ENCODE results near the gene MSMP.

MSMP gene

DNA sequence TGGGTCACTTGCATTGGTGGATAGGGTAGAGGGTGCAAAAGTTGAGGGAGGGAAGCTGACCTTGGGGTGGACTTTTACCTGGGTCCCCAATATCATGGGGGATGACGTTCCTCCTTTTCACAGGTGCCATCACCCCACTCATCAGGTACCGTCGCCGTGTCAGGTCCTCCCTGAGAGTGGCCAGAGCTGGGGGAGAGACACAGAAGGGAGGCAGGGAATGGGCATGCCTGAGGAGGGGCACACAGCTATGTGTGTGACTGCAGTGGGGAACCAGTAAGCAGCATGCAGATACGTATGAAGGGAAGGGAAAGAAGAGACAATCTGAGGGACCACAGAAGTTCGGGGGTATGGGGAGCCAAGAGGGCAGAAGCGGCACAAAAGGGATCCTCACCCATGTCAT lies 15.2 kb downstream of the MSMP start:
- Histone ChIP-seq H4K12ac (ENCODE audit: low read depth, low read length) (no peak overlapping the region), H2BK120ac (ENCODE audit: insufficient read depth, low read length, poor library complexity) (no peak overlapping the region), H3K4me1 (ENCODE audit: control insufficient read depth in 1 of 2, insufficient read depth in 2 of 2, low read length in 2 of 2) (peaks cover 4 to 10% of the 10 kb centered on the region in 2 experiments), H4K91ac (ENCODE audit: low read depth, low read length) (no peak overlapping the region), H3K79me1 (ENCODE audit: low read length) (no peaks in the 10 kb centered on the region), H4K8ac (ENCODE audit: low read depth, low read length) (no peak overlapping the region), H3K14ac (ENCODE audit: low read length) (no peak overlapping the region), H3K4me2 (ENCODE audit: low read length) (no peak overlapping the region), H3K36me3 (ENCODE audit: control insufficient read depth in 1 of 2, insufficient read depth in 2 of 2, low read length in 2 of 2) (peaks cover 56 to 84% of the 10 kb centered on the region in 2 experiments), H3K4me3 (ENCODE audit: low read depth, low read length) (no peak overlapping the region), H3K9ac (ENCODE audit: low read length) (no peak overlapping the region), H3K27me3 (ENCODE audit: insufficient read depth, low read length) (no peaks in the 10 kb centered on the region), H2AK5ac (ENCODE audit: low read length) (no peak overlapping the region), H3K27ac (ENCODE audit: low read depth, low read length) (no peak overlapping the region), H2BK12ac (ENCODE audit: low read length) (no peak overlapping the region), H3K18ac (ENCODE audit: low read length) (no peak overlapping the region), H2AFZ (ENCODE audit: insufficient read depth, low read length, poor library complexity) (no peak overlapping the region), H2BK5ac (ENCODE audit: low read depth, low read length, poor library complexity) (no peak overlapping the region), H3K9me3 (ENCODE audit: insufficient read depth, low read depth, low read length) (peaks cover 1% of the 10 kb centered on the region), H3K4ac (ENCODE audit: low read depth, low read length) (no peak overlapping the region), H3K79me2 (ENCODE audit: control insufficient read depth, insufficient read depth, low read length, poor library complexity) (no peaks in the 10 kb centered on the region), H3K23ac (ENCODE audit: low read length) (no peak overlapping the region)
- no peak for DNase-seq
- no CpG with 5 or more reads among the region's 7 CpGs for WGBS (ENCODE audit: extremely low coverage, insufficient coverage, insufficient read length)

GRCh38 chr9:35738186-35738585 lies 15.9 kb downstream of the MSMP start:
- H3K79me1 ChIP-seq (ENCODE audit: low read length): no peaks in the 10 kb centered on the region
- H2AK5ac ChIP-seq (ENCODE audit: low read length): no peak overlapping the region
- no peak overlapping the region for H2BK120ac ChIP-seq (ENCODE audit: insufficient read depth, low read length, poor library complexity)
- no peak overlapping the region for H3K18ac ChIP-seq (ENCODE audit: low read length)
- no peak overlapping the region for H2AFZ ChIP-seq (ENCODE audit: insufficient read depth, low read length, poor library complexity)
- no peak overlapping the region for H2BK12ac ChIP-seq (ENCODE audit: low read length)
- H3K4ac ChIP-seq (ENCODE audit: low read depth, low read length): no peak overlapping the region
- no peak overlapping the region for H4K12ac ChIP-seq (ENCODE audit: low read depth, low read length)
- H3K4me2 ChIP-seq (ENCODE audit: low read length): no peak overlapping the region
- no peak overlapping the region for H3K9ac ChIP-seq (ENCODE audit: low read length)
- no peak for DNase-seq
- H4K91ac ChIP-seq (ENCODE audit: low read depth, low read length): no peak overlapping the region
- H3K4me3 ChIP-seq (ENCODE audit: low read depth, low read length): no peak overlapping the region
- H2BK5ac ChIP-seq (ENCODE audit: low read depth, low read length, poor library complexity): no peak overlapping the region
- H3K36me3 ChIP-seq (ENCODE audit: control insufficient read depth in 1 of 2, insufficient read depth in 2 of 2, low read length in 2 of 2): peaks cover 56 to 78% of the 10 kb centered on the region in 2 experiments
- no peak overlapping the region for H3K27ac ChIP-seq (ENCODE audit: low read depth, low read length)
- no peaks in the 10 kb centered on the region for H3K27me3 ChIP-seq (ENCODE audit: insufficient read depth, low read length)
- no peak overlapping the region for H3K23ac ChIP-seq (ENCODE audit: low read length)
- H3K4me1 ChIP-seq (ENCODE audit: control insufficient read depth in 1 of 2, insufficient read depth in 2 of 2, low read length in 2 of 2): peaks cover 1 to 5% of the 10 kb centered on the region in 2 experiments
- H3K9me3 ChIP-seq (ENCODE audit: insufficient read depth, low read depth, low read length): peaks cover 1% of the 10 kb centered on the region
- WGBS (ENCODE audit: extremely low coverage, insufficient coverage, insufficient read length): no CpG with 5 or more reads among the region's 4 CpGs
- H4K8ac ChIP-seq (ENCODE audit: low read depth, low read length): no peak overlapping the region
- no peak overlapping the region for H3K14ac ChIP-seq (ENCODE audit: low read length)
- H3K79me2 ChIP-seq (ENCODE audit: control insufficient read depth, insufficient read depth, low read length, poor library complexity): no peaks in the 10 kb centered on the region

GRCh38 chr9:35737143-35737542 lies 16.9 kb downstream of the MSMP start:
- Histone ChIP-seq H3K9ac (ENCODE audit: low read length) (no peak overlapping the region), H3K4me3 (ENCODE audit: low read depth, low read length) (no peak overlapping the region), H3K4ac (ENCODE audit: low read depth, low read length) (no peak overlapping the region), H4K91ac (ENCODE audit: low read depth, low read length) (no peak overlapping the region), H2AK5ac (ENCODE audit: low read length) (no peak overlapping the region), H3K27me3 (ENCODE audit: insufficient read depth, low read length) (no peaks in the 10 kb centered on the region), H3K4me2 (ENCODE audit: low read length) (no peak overlapping the region), H4K12ac (ENCODE audit: low read depth, low read length) (no peak overlapping the region), H3K18ac (ENCODE audit: low read length) (no peak overlapping the region), H2BK12ac (ENCODE audit: low read length) (no peak overlapping the region), H3K14ac (ENCODE audit: low read length) (no peak overlapping the region), H3K79me1 (ENCODE audit: low read length) (peaks cover 5% of the 10 kb centered on the region), H2AFZ (ENCODE audit: insufficient read depth, low read length, poor library complexity) (no peak overlapping the region), H2BK5ac (ENCODE audit: low read depth, low read length, poor library complexity) (no peak overlapping the region), H2BK120ac (ENCODE audit: insufficient read depth, low read length, poor library complexity) (no peak overlapping the region), H3K27ac (ENCODE audit: low read depth, low read length) (no peak overlapping the region), H4K8ac (ENCODE audit: low read depth, low read length) (no peak overlapping the region), H3K36me3 (ENCODE audit: control insufficient read depth in 1 of 2, insufficient read depth in 2 of 2, low read length in 2 of 2) (peaks cover 56 to 75% of the 10 kb centered on the region in 2 experiments), H3K79me2 (ENCODE audit: control insufficient read depth, insufficient read depth, low read length, poor library complexity) (peaks cover 5% of the 10 kb centered on the region), H3K4me1 (ENCODE audit: control insufficient read depth in 1 of 2, insufficient read depth in 2 of 2, low read length in 2 of 2) (peaks cover 2 to 8% of the 10 kb centered on the region in 2 experiments), H3K9me3 (ENCODE audit: insufficient read depth, low read depth, low read length) (peaks cover 1% of the 10 kb centered on the region), H3K23ac (ENCODE audit: low read length) (no peak overlapping the region)
- no peak for DNase-seq
- no CpG with 5 or more reads among the region's 7 CpGs for WGBS (ENCODE audit: extremely low coverage, insufficient coverage, insufficient read length)

- peaks cover 49 to 66% of the 10 kb centered on the region in 2 experiments for H3K36me3 ChIP-seq (ENCODE audit: control insufficient read depth in 1 of 2, insufficient read depth in 2 of 2, low read length in 2 of 2)
- H3K27me3 ChIP-seq (ENCODE audit: insufficient read depth, low read length): no peaks in the 10 kb centered on the region
- H3K9me3 ChIP-seq (ENCODE audit: insufficient read depth, low read depth, low read length): peaks cover 1% of the 10 kb centered on the region
- no peak overlapping the region for H2BK5ac ChIP-seq (ENCODE audit: low read depth, low read length, poor library complexity)
- H3K79me1 ChIP-seq (ENCODE audit: low read length): peaks cover 10% of the 10 kb centered on the region
- no peak overlapping the region for H4K8ac ChIP-seq (ENCODE audit: low read depth, low read length)
- no peak overlapping the region for H3K9ac ChIP-seq (ENCODE audit: low read length)
- H3K4me3 ChIP-seq (ENCODE audit: low read depth, low read length): no peak overlapping the region
- H3K14ac ChIP-seq (ENCODE audit: low read length): no peak overlapping the region
- H2AK5ac ChIP-seq (ENCODE audit: low read length): no peak overlapping the region
- H3K4ac ChIP-seq (ENCODE audit: low read depth, low read length): no peak overlapping the region
- peak overlapping the region; percentile 7 for H3K4me2 ChIP-seq (ENCODE audit: low read length)
- peaks cover 2 to 8% of the 10 kb centered on the region in 2 experiments for H3K4me1 ChIP-seq (ENCODE audit: control insufficient read depth in 1 of 2, insufficient read depth in 2 of 2, low read length in 2 of 2)
- H3K23ac ChIP-seq (ENCODE audit: low read length): no peak overlapping the region
- peak in 1 of 2 donors; percentile 81 for DNase-seq
- peaks cover 8% of the 10 kb centered on the region for H3K79me2 ChIP-seq (ENCODE audit: control insufficient read depth, insufficient read depth, low read length, poor library complexity)
- peak overlapping the region; percentile 25 for H3K27ac ChIP-seq (ENCODE audit: low read depth, low read length)
- H2BK12ac ChIP-seq (ENCODE audit: low read length): no peak overlapping the region
- no peak overlapping the region for H4K91ac ChIP-seq (ENCODE audit: low read depth, low read length)
- no CpG with 5 or more reads among the region's 5 CpGs for WGBS (ENCODE audit: extremely low coverage, insufficient coverage, insufficient read length)
- no peak overlapping the region for H3K18ac ChIP-seq (ENCODE audit: low read length)
- no peak overlapping the region for H2AFZ ChIP-seq (ENCODE audit: insufficient read depth, low read length, poor library complexity)
- no peak overlapping the region for H2BK120ac ChIP-seq (ENCODE audit: insufficient read depth, low read length, poor library complexity)
- no peak overlapping the region for H4K12ac ChIP-seq (ENCODE audit: low read depth, low read length)
Observed at GRCh38 chr9:35736201-35736633, 17.9 kb downstream of the MSMP start.

Measured in trophoblast cell (in vitro differentiated cells and primary cell).